Measurements from ENCODE around the gene C19orf85.

- TF ChIP-seq EP300 (IDR thresholded peaks at IDR 0.05) (no peak), CTCF (IDR thresholded peaks at IDR 0.05) (no peak)
Observed at GRCh38 chr19:55447421-55448174, 17.0 kb downstream of the C19orf85 start.

All from suprapubic skin (tissue), 3 donors.